DOHH2 (cell line): ENCODE measurements around the gene ARHGAP4.

Experiments used
- H3F3A ChIP-seq: fragments of 200-600 bp; sonication (generic), shearing (Covaris generic); 2 replicates; pipeline ENCODE4 v1.6.0; 2016; ENCODE audit warnings: antibody characterized with exemption, mild to moderate bottlenecking; ENCODE audit not compliant: control insufficient read depth, insufficient read depth
- H3K27ac ChIP-seq: fragments of 200-600 bp; sonication (generic); 2 replicates; pipeline ENCODE4 v1.5.1; 2014; ENCODE audit warnings: low read depth, mild to moderate bottlenecking, low read length, moderate library complexity
- H3K27me3 ChIP-seq: fragments of 200-600 bp; sonication (generic); 2 replicates; pipeline ENCODE4 v1.6.1; 2014; ENCODE audit warnings: mild to moderate bottlenecking, low read length, mixed read lengths; ENCODE audit not compliant: control insufficient read depth
- H3K36me3 ChIP-seq: fragments of 200-600 bp; sonication (generic); 2 replicates; pipeline ENCODE4 v1.6.1; 2014; ENCODE audit warnings: mild to moderate bottlenecking, low read length, moderate library complexity, mixed read lengths; ENCODE audit not compliant: control insufficient read depth
- H3K4me1 ChIP-seq: fragments of 200-600 bp; sonication (generic); 2 replicates; pipeline ENCODE4 v1.6.1; 2014; ENCODE audit warnings: mild to moderate bottlenecking, low read length, mixed read lengths; ENCODE audit not compliant: control insufficient read depth
- H3K4me2 ChIP-seq: fragments of 200-600 bp; sonication (generic); 2 replicates; pipeline ENCODE4 v1.6.0; 2014; ENCODE audit warnings: mild to moderate bottlenecking, low read length, moderate library complexity
- H3K4me3 ChIP-seq: fragments of 200-600 bp; sonication (generic); 2 replicates; pipeline ENCODE4 v1.5.1; 2014; ENCODE audit warnings: mild to moderate bottlenecking, low read length, mixed read lengths
- H3K79me2 ChIP-seq: fragments of 200-600 bp; sonication (generic); 2 replicates; pipeline ENCODE4 v1.6.1; 2014; ENCODE audit warnings: mild to moderate bottlenecking, low read length, mixed read lengths; ENCODE audit not compliant: control insufficient read depth
- H3K9me2 ChIP-seq: fragments of 200-600 bp; sonication (generic); replicated peaks from 2 replicates; pipeline ENCODE4 v1.6.1; 2014; ENCODE audit warnings: mild to moderate bottlenecking, low read length, mixed read lengths; ENCODE audit not compliant: control insufficient read depth
- H3K9me3 ChIP-seq: fragments of 200-600 bp; sonication (generic); 2 replicates; pipeline ENCODE4 v1.6.1; 2014; ENCODE audit warnings: antibody characterized with exemption, low read length, mixed read lengths; ENCODE audit not compliant: control insufficient read depth, insufficient read depth
- H4K20me1 ChIP-seq: fragments of 200-600 bp; sonication (generic); 2 replicates; pipeline ENCODE4 v1.6.0; 2014; ENCODE audit warnings: low read depth, mild to moderate bottlenecking, antibody characterized with exemption, low read length, moderate library complexity; ENCODE audit not compliant: control insufficient read depth, insufficient read depth
- EZH2phosphoT487 ChIP-seq: fragments of 200-600 bp; sonication (generic); IDR thresholded peaks from 2 replicates; pipeline ENCODE4 v1.6.1; 2017; ENCODE audit warnings: borderline replicate concordance, mild to moderate bottlenecking, antibody characterized with exemption, low read length, moderate library complexity, mixed read lengths
- TF ChIP-seq, protein P1 (sequence below): fragments of 200-600 bp; sonication (generic); IDR thresholded peaks from one replicate; pipeline ENCODE4 v1.5.1; 2014; ENCODE audit warnings: antibody characterized with exemption, mild to moderate bottlenecking, low read depth, low read length; ENCODE audit not compliant: poor library complexity, severe bottlenecking

The ARHGAP4 gene

DNA sequence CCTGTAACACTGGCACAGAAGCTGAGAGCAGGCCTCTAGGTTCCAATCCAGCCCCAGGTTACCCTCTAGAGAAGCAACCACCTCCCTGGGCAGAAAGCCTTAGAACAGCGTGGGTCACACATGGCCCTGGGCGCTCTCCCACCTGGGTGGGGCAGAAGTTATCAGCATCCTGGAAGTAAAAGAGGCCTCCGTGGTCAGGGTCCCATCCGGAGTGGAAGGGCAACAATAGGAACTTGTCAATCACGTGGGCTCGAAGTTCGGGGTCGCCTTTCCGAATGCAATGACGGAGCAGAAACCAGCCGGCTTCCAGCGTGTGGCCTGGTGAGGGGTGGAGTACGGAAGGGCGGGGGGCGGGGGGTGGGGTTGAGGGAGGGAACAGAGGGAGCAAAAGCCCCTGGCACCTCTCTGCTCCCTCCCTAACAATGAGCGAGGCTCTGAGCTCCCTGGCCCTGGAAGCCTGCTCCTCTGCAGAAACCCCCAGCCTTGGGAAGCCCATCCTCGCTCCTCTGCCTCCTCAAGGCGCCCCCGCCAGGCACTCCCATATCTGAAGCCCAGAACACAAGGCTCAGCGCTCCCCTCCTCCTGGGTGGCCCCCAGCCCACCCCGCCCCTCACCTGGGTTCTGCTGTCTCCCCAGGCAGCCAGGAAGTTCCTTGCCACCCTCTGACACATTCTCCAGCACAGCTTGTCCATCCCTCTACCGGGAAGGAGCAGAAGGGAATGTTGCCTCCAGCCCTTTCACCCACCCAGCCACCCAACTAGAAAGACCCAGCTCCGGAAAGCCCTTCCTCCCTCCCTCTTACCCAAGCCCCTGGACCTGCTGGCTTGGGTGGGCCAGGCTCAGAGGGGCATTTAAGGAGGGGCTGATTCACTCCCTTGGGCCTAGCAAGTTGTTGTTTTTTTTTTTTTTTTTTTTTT lies 15.5 kb upstream of the ARHGAP4 start:
- Histone ChIP-seq H3F3A (no peaks in the 10 kb centered on the region), H3K27ac (no peak overlapping the region), H3K36me3 (peaks cover 4% of the 10 kb centered on the region; the same call in 1 of the 2 replicates), H3K79me2 (no peaks in the 10 kb centered on the region), H4K20me1 (no peaks in the 10 kb centered on the region), H3K4me2 (no peak overlapping the region), H3K9me3 (no peaks in the 10 kb centered on the region), H3K9me2 (no peaks in the 10 kb centered on the region), H3K4me1 (peaks cover 11% of the 10 kb centered on the region), H3K27me3 (no peaks in the 10 kb centered on the region), H3K4me3 (no peak overlapping the region)
- TF ChIP-seq, protein P1, sequence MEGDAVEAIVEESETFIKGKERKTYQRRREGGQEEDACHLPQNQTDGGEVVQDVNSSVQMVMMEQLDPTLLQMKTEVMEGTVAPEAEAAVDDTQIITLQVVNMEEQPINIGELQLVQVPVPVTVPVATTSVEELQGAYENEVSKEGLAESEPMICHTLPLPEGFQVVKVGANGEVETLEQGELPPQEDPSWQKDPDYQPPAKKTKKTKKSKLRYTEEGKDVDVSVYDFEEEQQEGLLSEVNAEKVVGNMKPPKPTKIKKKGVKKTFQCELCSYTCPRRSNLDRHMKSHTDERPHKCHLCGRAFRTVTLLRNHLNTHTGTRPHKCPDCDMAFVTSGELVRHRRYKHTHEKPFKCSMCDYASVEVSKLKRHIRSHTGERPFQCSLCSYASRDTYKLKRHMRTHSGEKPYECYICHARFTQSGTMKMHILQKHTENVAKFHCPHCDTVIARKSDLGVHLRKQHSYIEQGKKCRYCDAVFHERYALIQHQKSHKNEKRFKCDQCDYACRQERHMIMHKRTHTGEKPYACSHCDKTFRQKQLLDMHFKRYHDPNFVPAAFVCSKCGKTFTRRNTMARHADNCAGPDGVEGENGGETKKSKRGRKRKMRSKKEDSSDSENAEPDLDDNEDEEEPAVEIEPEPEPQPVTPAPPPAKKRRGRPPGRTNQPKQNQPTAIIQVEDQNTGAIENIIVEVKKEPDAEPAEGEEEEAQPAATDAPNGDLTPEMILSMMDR, result no peak
- no peak for TF ChIP-seq EZH2phosphoT487

DNA sequence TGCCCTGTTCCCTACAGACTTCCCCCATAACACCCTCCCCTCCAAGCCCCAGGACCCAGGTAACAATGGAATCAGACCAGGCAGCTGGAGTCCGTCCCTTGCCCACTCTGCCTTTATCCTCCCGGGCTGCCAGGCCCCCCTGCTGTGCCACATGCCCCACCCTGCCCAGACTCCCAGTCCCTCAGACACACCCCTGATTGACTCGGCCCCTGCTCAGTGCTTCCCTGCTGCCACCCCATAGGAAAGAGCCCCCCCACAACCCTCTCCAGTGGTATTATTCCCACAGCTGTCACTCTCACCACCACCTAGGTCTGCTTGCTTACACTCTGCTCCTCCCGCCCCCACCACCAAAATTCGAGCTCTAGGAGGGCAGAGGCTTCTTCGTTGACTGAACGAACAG lies 13.5 kb upstream of the ARHGAP4 start:
- no peak overlapping the region for H3K4me2 ChIP-seq
- no peaks in the 10 kb centered on the region for H3K9me2 ChIP-seq
- TF ChIP-seq, protein P1, result no peak
- TF ChIP-seq EZH2phosphoT487, result no peak
- H3K27ac ChIP-seq, result no peak overlapping the region
- H3K4me1 ChIP-seq, result peaks cover 11% of the 10 kb centered on the region
- no peaks in the 10 kb centered on the region for H3K9me3 ChIP-seq
- no peaks in the 10 kb centered on the region for H3F3A ChIP-seq
- H3K27me3 ChIP-seq, result no peaks in the 10 kb centered on the region
- H3K79me2 ChIP-seq, result peaks cover 9% of the 10 kb centered on the region
- no peak overlapping the region for H3K4me3 ChIP-seq
- H3K36me3 ChIP-seq, result no peaks in the 10 kb centered on the region
- no peaks in the 10 kb centered on the region for H4K20me1 ChIP-seq

DNA sequence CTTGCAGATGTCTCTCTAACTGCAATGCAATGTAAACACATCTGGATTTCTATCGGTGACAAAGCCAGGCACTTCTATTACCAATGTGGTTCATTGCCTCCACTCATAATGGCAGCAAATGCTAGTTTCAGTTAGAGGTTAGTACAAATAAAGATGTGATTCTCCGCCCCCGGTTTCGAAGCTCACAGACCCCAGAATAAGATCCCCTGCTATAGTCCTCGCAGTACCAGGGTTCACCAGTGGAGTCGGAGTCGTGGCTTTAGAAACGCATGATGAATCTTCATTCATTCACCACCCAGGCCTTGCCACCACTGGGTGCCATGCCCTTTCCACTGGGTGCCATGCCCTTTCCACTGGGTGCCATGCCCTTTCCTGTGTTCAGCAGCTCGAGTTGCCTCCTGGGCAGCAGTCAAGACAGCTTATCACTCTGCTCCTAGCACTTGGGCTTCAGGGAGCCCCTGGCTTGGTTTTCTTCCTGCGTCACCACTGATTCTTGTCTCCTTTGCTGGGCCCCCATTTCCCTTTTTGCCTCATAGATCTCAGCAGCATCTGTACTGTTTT lies 12.2 kb upstream of the ARHGAP4 start:
- Histone ChIP-seq H3K9me3 (no peaks in the 10 kb centered on the region), H3K4me1 (peaks cover 11% of the 10 kb centered on the region), H3K79me2 (peaks cover 21% of the 10 kb centered on the region), H3K36me3 (peaks cover 5% of the 10 kb centered on the region; the same call in 1 of the 2 replicates), H3K27ac (no peak overlapping the region), H3K9me2 (no peaks in the 10 kb centered on the region), H3K4me3 (no peak overlapping the region), H3F3A (no peaks in the 10 kb centered on the region), H3K27me3 (no peaks in the 10 kb centered on the region), H3K4me2 (no peak overlapping the region), H4K20me1 (no peaks in the 10 kb centered on the region)
- TF ChIP-seq EZH2phosphoT487, result no peak
- TF ChIP-seq, protein P1, result no peak
